CD4-positive, alpha-beta T cell treated with Interleukin-12 subunit alpha and Interleukin-12 subunit beta, for 1 hour (primary cell): ENCODE results near the gene PIK3C2G.
"Not testable (repeated sequence)": the region's sequence is repeated elsewhere in the genome, so short reads cannot be mapped to it uniquely, and the experiment has no call there.

Experiments
- DNase-seq: peaks from one replicate; pipeline ENCODE4 v3.0.0-alpha.2; 2020

The PIK3C2G gene, protein sequence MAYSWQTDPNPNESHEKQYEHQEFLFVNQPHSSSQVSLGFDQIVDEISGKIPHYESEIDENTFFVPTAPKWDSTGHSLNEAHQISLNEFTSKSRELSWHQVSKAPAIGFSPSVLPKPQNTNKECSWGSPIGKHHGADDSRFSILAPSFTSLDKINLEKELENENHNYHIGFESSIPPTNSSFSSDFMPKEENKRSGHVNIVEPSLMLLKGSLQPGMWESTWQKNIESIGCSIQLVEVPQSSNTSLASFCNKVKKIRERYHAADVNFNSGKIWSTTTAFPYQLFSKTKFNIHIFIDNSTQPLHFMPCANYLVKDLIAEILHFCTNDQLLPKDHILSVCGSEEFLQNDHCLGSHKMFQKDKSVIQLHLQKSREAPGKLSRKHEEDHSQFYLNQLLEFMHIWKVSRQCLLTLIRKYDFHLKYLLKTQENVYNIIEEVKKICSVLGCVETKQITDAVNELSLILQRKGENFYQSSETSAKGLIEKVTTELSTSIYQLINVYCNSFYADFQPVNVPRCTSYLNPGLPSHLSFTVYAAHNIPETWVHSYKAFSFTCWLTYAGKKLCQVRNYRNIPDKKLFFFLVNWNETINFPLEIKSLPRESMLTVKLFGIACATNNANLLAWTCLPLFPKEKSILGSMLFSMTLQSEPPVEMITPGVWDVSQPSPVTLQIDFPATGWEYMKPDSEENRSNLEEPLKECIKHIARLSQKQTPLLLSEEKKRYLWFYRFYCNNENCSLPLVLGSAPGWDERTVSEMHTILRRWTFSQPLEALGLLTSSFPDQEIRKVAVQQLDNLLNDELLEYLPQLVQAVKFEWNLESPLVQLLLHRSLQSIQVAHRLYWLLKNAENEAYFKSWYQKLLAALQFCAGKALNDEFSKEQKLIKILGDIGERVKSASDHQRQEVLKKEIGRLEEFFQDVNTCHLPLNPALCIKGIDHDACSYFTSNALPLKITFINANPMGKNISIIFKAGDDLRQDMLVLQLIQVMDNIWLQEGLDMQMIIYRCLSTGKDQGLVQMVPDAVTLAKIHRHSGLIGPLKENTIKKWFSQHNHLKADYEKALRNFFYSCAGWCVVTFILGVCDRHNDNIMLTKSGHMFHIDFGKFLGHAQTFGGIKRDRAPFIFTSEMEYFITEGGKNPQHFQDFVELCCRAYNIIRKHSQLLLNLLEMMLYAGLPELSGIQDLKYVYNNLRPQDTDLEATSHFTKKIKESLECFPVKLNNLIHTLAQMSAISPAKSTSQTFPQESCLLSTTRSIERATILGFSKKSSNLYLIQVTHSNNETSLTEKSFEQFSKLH (N-terminal part only)

DNA sequence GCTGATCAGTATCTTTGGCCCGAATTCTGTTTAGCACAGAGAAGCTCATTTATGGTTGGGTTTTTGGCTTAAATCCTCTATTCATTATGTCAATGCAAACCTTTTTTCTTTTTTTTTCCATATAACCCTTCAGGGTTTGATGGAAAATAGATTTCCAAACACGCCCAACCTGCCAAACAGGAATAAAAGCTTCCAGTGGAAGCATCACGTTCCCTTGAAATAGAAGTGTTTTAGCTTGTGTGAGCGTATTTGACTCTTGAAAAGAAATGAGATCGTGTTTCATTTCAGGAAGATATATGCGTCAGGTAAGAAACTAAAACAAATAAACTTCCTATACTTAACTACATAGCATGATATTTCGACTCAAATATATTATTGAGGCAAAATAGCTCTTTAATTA lies at the start of gene PIK3C2G:
PIK3C2G (plus strand) TSS at position 246 of the 400 bp plus-strand sequence. CDS start 20,564 bp downstream, outside the sequence.
- DNase-seq, result no peak

DNA sequence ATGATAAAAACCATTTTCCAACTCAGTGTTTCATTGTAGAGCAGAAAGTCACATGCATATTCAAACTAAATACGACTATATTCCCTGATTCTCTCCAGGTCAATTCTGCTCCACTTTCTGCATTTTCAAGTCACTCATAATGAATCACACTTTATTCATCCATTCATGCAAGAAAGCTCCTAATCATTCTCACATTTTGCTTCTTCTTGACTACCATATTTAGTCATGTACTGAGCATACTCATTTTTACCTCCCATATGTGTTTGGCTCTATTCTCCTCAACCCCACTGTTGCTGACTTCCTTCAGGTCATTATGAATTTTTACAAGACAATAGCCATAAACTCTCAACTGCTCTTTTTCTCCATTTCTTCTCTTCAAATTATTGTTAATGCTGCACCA lies 43.4 kb upstream of the PIK3C2G start:
- DNase-seq, result no peak

- DNase-seq, result no peak
These were observed 39.6 kb upstream of the PIK3C2G start for GRCh38 chr12:18221726-18222125.

- no peak for DNase-seq
These were observed 38.6 kb upstream of the PIK3C2G start for GRCh38 chr12:18222699-18223098.

DNA sequence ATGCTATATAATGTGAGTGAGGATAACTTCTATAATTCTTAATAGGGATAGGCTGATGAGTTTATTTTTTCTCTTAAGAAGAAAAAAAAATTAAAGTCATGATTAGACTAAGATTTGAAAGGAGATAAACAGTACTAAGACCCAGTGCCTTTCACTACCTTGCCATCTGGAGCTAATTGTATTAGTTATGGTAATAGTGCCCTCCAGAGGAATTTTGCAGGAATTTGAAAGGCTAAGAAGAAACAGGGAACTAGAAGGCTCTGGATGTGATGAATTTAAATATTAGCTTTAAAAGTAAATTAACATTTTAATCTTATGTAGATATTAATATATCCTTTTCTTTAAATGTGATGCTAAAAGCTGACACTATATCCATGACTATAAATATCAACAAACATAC lies 36.6 kb upstream of the PIK3C2G start:
- no peak for DNase-seq

DNA sequence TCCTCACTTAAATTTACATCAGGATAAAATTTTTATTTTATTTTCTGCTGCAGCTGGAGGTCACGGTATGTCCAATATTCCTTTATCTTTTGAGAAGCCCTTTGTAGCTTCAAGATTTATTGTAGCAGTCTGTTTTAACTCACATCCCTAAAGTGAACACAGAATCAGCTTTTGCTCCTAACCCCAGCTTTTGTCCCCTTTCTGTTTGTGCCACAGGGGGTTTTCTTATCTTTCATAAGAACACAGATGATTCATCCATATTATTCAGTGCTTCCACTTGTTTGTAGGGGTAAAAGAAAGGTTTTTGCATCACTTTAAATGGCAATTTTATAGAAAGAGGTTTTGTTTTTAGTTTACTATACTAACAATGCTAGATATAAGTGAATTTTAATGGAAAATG lies 21.8 kb upstream of the PIK3C2G start:
- DNase-seq, result no peak

DNA sequence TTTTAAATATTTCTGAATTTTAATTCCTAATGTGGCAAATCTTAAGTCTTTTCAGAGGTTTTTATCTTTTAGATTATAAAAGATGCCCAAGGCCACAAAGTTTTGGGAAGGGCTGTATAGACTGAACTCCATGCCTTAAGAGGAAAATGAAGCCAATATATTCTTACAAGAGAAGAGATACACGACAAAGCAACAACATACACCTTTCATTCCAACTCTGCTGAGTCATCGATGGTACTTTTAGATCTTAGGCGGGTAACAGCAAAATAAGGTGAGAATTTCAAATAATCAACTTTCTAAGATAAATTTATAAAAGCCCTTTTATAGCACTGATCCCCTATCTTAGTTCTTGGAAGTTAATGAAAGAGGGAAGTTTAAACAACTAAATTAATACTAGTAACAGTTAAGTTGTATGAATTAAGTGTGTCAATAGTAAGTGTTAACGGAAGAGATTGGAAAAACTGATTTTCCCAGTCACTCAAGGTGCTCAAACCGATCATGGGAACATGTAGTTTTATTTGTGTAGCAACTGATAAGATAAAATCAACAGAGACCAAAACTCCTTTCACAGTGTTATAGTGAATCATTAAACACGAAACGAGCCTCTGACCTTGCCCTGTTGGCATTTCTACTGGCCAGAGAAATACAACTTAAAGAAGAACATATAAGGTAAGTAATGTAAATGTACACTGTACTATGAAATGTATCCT lies 18.8 kb upstream of the PIK3C2G start:
- DNase-seq, result no peak

- DNase-seq, result no peak
These were observed 18.1 kb upstream of the PIK3C2G start for GRCh38 chr12:18243238-18243637.

- no peak for DNase-seq
These were observed 15.3 kb upstream of the PIK3C2G start for GRCh38 chr12:18246066-18246465.

DNA sequence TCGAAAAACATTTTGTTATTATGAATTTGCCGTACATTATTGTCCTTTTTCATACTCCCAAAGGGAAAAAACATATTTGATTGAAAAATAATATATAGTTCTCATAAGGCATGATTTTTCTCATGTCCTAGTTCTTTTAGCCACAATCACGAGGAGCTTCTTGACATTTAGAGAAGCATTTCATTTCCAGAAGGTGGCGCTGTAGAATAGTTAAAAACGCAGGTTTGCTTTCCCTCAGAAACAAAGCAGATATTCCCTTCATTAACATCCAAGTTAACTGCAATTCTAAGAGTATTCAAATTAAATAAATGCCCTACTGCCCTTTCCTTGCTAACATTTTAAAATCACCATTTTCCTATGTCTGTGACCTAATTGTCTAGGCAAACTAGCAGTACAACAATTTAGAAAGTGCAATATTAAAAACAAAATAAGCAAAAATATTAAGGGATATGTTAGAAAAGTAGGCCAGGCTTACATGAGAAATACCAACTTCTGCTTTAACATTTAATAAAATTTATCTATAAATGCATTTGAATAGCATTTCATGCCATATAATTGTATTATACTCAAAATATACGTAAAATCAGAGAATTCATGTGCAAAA lies 10.9 kb upstream of the PIK3C2G start:
- DNase-seq, result no peak

DNA sequence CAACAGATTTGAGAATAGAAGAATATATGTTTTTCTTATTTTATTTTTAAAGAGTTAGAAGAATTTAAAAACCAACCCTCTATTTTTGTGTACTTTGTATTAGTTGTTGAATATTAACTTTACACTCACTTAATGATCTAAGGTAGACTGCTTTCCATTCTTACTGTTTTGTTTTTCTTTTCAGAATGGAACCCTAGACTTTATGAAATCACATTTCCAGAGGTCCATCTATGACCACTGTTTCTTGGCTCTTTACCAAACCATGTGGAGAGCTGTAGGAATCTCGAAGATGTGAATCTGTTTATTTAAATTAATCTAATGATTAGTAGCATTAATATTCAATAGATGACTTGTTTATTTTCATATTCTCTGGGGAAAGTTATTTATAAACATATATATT lies 7.2 kb upstream of the PIK3C2G start:
- no peak for DNase-seq

GRCh38 chr12:18255004-18255403 lies 6.3 kb upstream of the PIK3C2G start:
- not testable (repeated sequence) for DNase-seq

- DNase-seq, result no peak
These were observed 4.1 kb upstream of the PIK3C2G start for GRCh38 chr12:18257251-18257650.

DNA sequence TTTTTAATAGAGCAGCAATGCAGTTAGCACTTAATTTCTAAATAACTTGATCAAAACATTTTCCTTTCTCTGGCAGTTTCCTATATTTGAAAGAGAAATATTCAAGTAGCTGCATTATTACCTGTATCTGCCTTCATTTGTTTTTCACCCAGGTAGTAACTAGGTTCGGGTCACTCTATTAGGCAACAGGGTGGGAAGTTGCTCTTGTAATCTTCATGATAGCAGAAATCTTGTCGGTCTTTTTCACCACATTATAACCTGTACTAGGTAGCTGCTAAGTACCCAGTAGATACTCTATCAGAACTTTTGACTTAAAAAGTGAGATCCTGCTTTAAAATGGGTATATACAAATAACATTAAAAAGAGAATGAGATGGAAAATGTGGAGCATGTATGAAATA lies 2.4 kb upstream of the PIK3C2G start:
- DNase-seq, result no peak

- DNase-seq, result no peak
These were observed 1.2 kb upstream of the PIK3C2G start for GRCh38 chr12:18259906-18260682.

DNA sequence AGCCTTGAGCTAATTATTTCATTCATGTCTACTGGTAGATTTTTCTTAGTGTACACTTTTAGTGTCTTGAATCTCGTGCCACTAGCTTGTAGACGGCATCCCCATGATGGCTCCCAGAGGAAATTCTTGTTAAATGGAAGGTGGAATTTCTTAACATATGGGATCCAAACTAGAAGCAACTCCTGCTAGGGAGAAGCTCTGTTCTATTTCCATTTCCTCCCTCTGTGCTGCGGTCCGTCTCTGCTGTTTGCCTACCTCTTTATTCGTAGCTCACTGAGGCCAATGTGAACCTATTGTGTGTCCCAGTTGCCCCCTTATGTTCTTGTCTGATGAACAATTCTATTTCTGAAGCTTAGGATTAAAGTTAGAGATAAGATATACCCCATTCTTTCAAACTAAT lies 588 bp downstream of the PIK3C2G start:
- DNase-seq, result no peak

- no peak for DNase-seq
These were observed 1.2 kb downstream of the PIK3C2G start for GRCh38 chr12:18262514-18262913.

DNA sequence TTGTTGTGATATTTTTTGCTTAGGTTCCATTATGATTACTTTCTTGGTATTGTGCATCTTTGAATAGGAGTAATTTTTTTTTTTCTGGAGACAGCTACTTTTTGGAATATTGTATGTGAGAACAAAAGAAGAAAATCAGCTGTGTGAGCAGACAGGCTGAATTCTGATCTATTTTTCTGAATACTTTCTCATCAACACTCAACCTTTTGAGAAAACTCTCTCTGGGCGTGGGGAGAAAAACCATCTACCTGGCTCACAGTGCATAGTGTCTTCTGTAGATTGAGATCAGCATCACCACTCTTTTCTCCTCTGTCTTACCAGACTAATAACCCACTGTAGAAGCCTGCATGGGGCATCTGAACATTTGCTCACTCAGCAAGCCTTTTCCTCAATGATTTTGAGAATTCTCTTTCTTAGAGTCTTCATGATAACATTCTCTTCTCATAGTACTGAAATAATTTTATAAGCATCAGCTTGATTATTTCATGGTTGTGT lies 3.3 kb downstream of the PIK3C2G start:
- no peak for DNase-seq

GRCh38 chr12:18267427-18268099 lies 6.2 kb downstream of the PIK3C2G start:
- DNase-seq, result no peak

- DNase-seq, result no peak
These were observed 9.7 kb downstream of the PIK3C2G start for GRCh38 chr12:18270958-18271460.
